Activated T-helper 1 cell treated with anti-CD3 and anti-CD28 coated beads, Interleukin-12 subunit alpha, Interleukin-12 subunit beta, Interleukin-2, Interleukin-4 antibody, amounts not matched to agents 30 ng/mL and 10 ng/mL and 1 ng/mL, durations not matched to agents 14 hours and 24 hours and 36 hours (primary cell): ENCODE measurements around the gene ARHGAP15. TPM values are rescaled to one million over a fixed set of nuclear protein-coding genes. Genes with fewer than 3 reads are reported as not detected.

Experiments
- DNase-seq: peaks from one replicate; pipeline ENCODE4 v3.0.0; 2021; ENCODE audit warnings: low spot score
- H3K27ac Mint-ChIP-seq: one replicate; pipeline ENCODE4 v1.8.0; 2021; ENCODE audit warnings: mild to moderate bottlenecking, mixed read lengths
- H3K27me3 Mint-ChIP-seq: one replicate; pipeline ENCODE4 v1.8.0; 2022; ENCODE audit warnings: mild to moderate bottlenecking, moderate library complexity, mixed read lengths; ENCODE audit not compliant: insufficient read depth
- H3K36me3 Mint-ChIP-seq: one replicate; pipeline ENCODE4 v1.8.0; 2021; ENCODE audit warnings: low read depth, mixed read lengths
- H3K4me1 Mint-ChIP-seq: one replicate; pipeline ENCODE4 v1.8.0; 2021; ENCODE audit warnings: low read depth, mixed read lengths
- H3K4me3 Mint-ChIP-seq: one replicate; pipeline ENCODE4 v1.8.0; 2021; ENCODE audit warnings: mild to moderate bottlenecking, moderate library complexity, mixed read lengths
- H3K9me3 Mint-ChIP-seq: one replicate; pipeline ENCODE4 v1.8.0; 2021; ENCODE audit warnings: mixed read lengths
- intact Hi-C: fragments of 100-400 bp; cut with micrococcal nuclease; formaldehyde crosslinking; loops from one replicate; pipeline ENCODE4 v1.15.1; 2024
- total RNA-seq: library from RNA; stranded (reverse); gene quantifications from 2 replicates; pipeline ENCODE4 v1.2.3, GENCODE V29; 2022

The ARHGAP15 gene
- total RNA-seq, 1 donor from 2014 or later = 65.3 TPM

DNA sequence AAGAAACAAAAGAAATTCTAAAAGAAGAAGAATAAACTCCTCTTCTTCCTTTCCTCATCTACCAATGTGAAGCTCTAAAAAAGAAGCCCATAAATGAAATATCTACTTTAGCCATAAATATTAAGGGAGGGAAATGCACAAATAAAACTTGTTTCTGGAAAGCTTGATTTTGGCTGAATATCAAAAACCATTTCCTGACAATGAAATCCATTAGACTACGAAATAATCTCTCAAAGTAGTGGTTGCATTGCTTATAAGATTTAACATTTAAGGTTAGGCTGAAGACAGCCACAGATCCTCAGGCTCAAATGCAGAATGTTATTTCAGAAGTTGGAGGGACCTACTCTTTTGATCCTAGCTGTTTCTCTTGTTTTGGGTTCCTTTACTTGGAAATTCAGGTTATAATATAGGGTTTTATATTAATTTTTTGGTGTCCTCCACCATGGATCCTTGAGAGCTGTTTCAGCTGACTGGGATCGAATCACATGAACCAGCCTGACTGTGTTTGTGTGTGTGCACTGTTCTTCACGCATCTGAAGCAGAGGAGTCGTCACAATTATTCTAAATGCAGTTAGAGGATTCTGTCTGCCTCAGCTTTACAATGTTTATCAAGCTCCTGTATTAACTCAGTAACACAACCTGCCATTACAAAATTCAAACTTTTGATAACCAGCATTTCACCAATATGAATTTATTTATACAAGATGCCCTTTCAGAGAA, 474.8 kb downstream of the ARHGAP15 start:
- H3K36me3 Mint-ChIP-seq = peaks cover 19% of the 10 kb centered on the region
- no peak for DNase-seq
- intact Hi-C loops = no loop called here
- H3K27ac Mint-ChIP-seq = no peak overlapping the region
- no peaks in the 10 kb centered on the region for H3K9me3 Mint-ChIP-seq
- H3K4me1 Mint-ChIP-seq = peaks cover 11% of the 10 kb centered on the region
- H3K27me3 Mint-ChIP-seq = no peaks in the 10 kb centered on the region
- no peak overlapping the region for H3K4me3 Mint-ChIP-seq

- Mint-ChIP-seq H3K27ac (no peak overlapping the region), H3K27me3 (no peaks in the 10 kb centered on the region)
- intact Hi-C loops = no loop called here
These were observed 475.3 kb downstream of the ARHGAP15 start for GRCh38 chr2:143604566-143604959.

DNA sequence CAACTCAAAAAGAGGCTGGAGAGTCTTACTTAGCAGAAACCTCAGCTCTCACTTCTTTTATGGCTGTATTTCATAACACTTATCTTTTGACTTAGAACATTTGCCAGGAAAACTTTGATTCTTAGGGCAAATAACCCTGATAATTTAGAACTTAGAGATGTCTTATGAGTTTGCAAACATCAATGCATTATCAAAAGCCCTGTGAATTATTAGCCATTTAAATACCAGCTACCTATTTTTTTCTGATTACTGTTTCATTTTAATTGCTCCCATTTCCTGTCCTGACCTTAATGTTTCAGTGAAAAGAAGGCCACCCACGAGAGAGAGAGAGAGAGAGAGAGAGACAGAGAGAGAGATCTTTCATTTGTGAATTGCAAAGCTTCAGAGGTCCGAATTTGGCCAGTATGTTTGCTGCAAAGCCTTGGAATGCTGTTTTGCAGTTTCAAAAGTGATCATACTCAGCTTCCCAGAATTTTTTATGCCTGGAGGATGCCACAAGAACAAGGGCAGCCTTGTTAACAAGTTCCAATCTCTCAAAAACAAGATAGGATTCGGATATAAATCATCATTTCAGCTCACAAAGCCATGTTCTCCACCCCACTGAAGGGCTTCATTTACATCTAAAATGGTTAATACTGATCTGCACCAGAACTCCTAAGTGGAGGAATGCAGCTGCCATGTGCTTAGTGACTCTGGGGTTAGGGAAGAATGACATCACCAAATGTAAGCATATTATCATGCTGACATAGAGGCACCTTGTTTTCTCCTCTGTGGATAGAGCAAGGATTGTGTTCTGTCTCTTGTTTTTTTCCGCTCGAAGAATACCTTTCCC, 478.2 kb downstream of the ARHGAP15 start:
- no peak overlapping the region for H3K4me3 Mint-ChIP-seq
- intact Hi-C loops = no loop called here
- H3K9me3 Mint-ChIP-seq = no peaks in the 10 kb centered on the region
- DNase-seq = no peak
- H3K27me3 Mint-ChIP-seq = no peaks in the 10 kb centered on the region
- peaks cover 33% of the 10 kb centered on the region for H3K36me3 Mint-ChIP-seq
- H3K27ac Mint-ChIP-seq = no peak overlapping the region
- peaks cover 11% of the 10 kb centered on the region for H3K4me1 Mint-ChIP-seq

More at GRCh38 chr2:143604566-143604959, 475.3 kb downstream of the ARHGAP15 start:
- H3K4me3 Mint-ChIP-seq = no peak overlapping the region
- no peak for DNase-seq
- peaks cover 11% of the 10 kb centered on the region for H3K4me1 Mint-ChIP-seq
- H3K9me3 Mint-ChIP-seq = no peaks in the 10 kb centered on the region
- H3K36me3 Mint-ChIP-seq = peaks cover 21% of the 10 kb centered on the region

GRCh38 chr2:143608063-143608423, 478.8 kb downstream of the ARHGAP15 start:
- Mint-ChIP-seq H3K36me3 (peaks cover 33% of the 10 kb centered on the region), H3K9me3 (no peaks in the 10 kb centered on the region), H3K27ac (no peak overlapping the region), H3K4me3 (no peak overlapping the region), H3K4me1 (peaks cover 11% of the 10 kb centered on the region), H3K27me3 (no peaks in the 10 kb centered on the region)
- intact Hi-C loops = no loop called here
- no peak for DNase-seq

- Mint-ChIP-seq H3K27ac (no peak overlapping the region), H3K4me3 (no peak overlapping the region), H3K36me3 (peaks cover 36% of the 10 kb centered on the region), H3K9me3 (no peaks in the 10 kb centered on the region), H3K4me1 (peaks cover 11% of the 10 kb centered on the region), H3K27me3 (no peaks in the 10 kb centered on the region)
- DNase-seq = no peak
- intact Hi-C loops = no loop called here
These were observed 479.5 kb downstream of the ARHGAP15 start for GRCh38 chr2:143608758-143609157.

DNA sequence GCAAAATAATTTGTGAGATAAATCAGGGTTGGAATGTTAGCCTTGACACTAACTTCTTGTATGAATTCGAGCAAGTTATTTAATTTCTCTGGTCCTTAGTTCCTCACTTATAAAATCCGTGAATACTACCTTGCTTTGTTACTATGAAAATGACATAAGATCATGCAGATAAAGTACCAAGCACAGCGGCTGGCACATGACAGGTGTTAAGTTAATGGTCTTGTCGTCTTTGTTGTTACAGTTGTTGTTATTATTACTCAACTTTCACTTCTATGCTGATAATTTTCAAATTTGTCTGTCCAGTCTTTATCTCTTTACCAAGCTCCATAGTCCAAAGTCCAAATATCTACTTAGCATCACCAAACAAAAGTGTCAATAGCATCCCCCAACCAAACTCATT, 482.1 kb downstream of the ARHGAP15 start:
- peaks cover 40% of the 10 kb centered on the region for H3K36me3 Mint-ChIP-seq
- intact Hi-C loops = no loop called here
- no peak for DNase-seq
- no peaks in the 10 kb centered on the region for H3K27me3 Mint-ChIP-seq
- H3K4me1 Mint-ChIP-seq = peaks cover 26% of the 10 kb centered on the region
- no peaks in the 10 kb centered on the region for H3K9me3 Mint-ChIP-seq
- H3K4me3 Mint-ChIP-seq = no peak overlapping the region
- no peak overlapping the region for H3K27ac Mint-ChIP-seq

DNA sequence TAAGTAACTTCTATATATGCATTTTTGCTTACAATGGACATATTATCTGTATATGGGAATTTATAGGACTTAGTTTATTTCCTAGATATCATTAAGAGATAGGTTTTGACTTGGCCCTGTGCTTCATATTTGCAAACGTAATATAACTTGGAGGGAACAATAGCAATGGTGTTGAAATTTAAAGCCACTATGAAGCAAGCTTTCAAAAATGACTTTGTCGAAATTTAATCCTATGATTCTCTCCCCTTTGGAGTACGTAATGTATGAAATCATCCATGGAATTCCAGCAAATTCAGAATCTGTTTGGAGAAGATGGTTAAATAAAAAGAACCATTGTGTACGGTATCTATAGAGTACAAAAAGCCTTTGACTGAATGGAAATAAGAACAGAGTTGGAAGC, 486.3 kb downstream of the ARHGAP15 start:
- peaks cover 21% of the 10 kb centered on the region for H3K4me1 Mint-ChIP-seq
- peaks cover 27% of the 10 kb centered on the region for H3K36me3 Mint-ChIP-seq
- H3K9me3 Mint-ChIP-seq = no peaks in the 10 kb centered on the region
- H3K27ac Mint-ChIP-seq = no peak overlapping the region
- no peak for DNase-seq
- H3K27me3 Mint-ChIP-seq = no peaks in the 10 kb centered on the region
- intact Hi-C loops = no loop called here
- H3K4me3 Mint-ChIP-seq = no peak overlapping the region

GRCh38 chr2:143616452-143616851, 487.2 kb downstream of the ARHGAP15 start:
- no peak for DNase-seq

GRCh38 chr2:143617803-143618415, 488.7 kb downstream of the ARHGAP15 start:
- Mint-ChIP-seq H3K27ac (no peak overlapping the region), H3K9me3 (no peaks in the 10 kb centered on the region), H3K27me3 (no peaks in the 10 kb centered on the region), H3K4me1 (peaks cover 21% of the 10 kb centered on the region), H3K4me3 (no peak overlapping the region), H3K36me3 (peaks cover 20% of the 10 kb centered on the region)
- intact Hi-C loops = no loop called here
- no peak for DNase-seq

More at GRCh38 chr2:143616452-143616851, 487.2 kb downstream of the ARHGAP15 start:
- Mint-ChIP-seq H3K4me1 (peaks cover 21% of the 10 kb centered on the region), H3K27me3 (no peaks in the 10 kb centered on the region), H3K27ac (no peak overlapping the region), H3K9me3 (no peaks in the 10 kb centered on the region), H3K4me3 (no peak overlapping the region), H3K36me3 (peaks cover 23% of the 10 kb centered on the region)
- intact Hi-C loops = no loop called here

- Mint-ChIP-seq H3K27me3 (no peaks in the 10 kb centered on the region), H3K36me3 (peaks cover 44% of the 10 kb centered on the region), H3K4me1 (peaks cover 8% of the 10 kb centered on the region), H3K9me3 (peaks cover 8% of the 10 kb centered on the region), H3K4me3 (no peak overlapping the region), H3K27ac (no peak overlapping the region)
- no peak for DNase-seq
- intact Hi-C loops = no loop called here
These were observed 492.9 kb downstream of the ARHGAP15 start for GRCh38 chr2:143622106-143622505.

- intact Hi-C loops = no loop called here
- Mint-ChIP-seq H3K4me1 (peaks cover 8% of the 10 kb centered on the region), H3K27ac (no peak overlapping the region), H3K27me3 (no peaks in the 10 kb centered on the region), H3K36me3 (peaks cover 45% of the 10 kb centered on the region), H3K9me3 (peaks cover 8% of the 10 kb centered on the region), H3K4me3 (no peak overlapping the region)
- DNase-seq = no peak
These were observed 494.2 kb downstream of the ARHGAP15 start for GRCh38 chr2:143623231-143623908.

DNA sequence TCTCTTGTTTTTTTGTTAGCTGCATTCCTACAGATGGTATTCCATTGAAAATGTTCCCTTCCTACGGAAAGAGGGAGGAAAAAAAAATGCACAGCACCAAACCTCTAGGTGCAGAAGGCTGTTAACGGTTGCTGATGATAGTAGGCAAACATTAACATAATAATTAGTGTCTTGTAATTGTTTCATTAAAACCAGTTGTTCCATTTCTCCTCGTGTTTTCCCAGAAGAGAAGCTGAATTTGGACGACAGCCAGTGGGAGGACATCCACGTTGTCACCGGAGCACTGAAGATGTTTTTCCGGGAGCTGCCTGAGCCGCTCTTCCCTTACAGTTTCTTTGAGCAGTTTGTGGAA, 494.7 kb downstream of the ARHGAP15 start:
- H3K9me3 Mint-ChIP-seq = peaks cover 8% of the 10 kb centered on the region
- no peak for DNase-seq
- H3K27ac Mint-ChIP-seq = no peak overlapping the region
- peaks cover 8% of the 10 kb centered on the region for H3K4me1 Mint-ChIP-seq
- H3K4me3 Mint-ChIP-seq = no peak overlapping the region
- H3K27me3 Mint-ChIP-seq = no peaks in the 10 kb centered on the region
- intact Hi-C loops = no loop called here
- H3K36me3 Mint-ChIP-seq = peaks cover 49% of the 10 kb centered on the region
